Astrocyte of the spinal cord (primary cell): ENCODE data around the gene PARP16.

Source experiments
- DNase-seq: peaks from one replicate; pipeline ENCODE4 v3.0.0; 2011; ENCODE audit warnings: low read depth, low spot score
- H3K4me3 ChIP-seq: 2 replicates; pipeline ENCODE4 v1.5.1; 2011; ENCODE audit warnings: low read depth, mild to moderate bottlenecking, low read length, moderate library complexity
- in situ Hi-C: cut with HindIII; loops from 2 replicates; pipeline ENCODE4 v1.10.0; 2017; ENCODE audit warnings: low sequenced_read_pairs
- TF ChIP-seq, protein P1 (sequence below): IDR thresholded peaks from 2 replicates; pipeline ENCODE4 v1.5.1; 2012; ENCODE audit warnings: low read depth, mild to moderate bottlenecking, low read length, inconsistent platforms

Gene PARP16, protein sequence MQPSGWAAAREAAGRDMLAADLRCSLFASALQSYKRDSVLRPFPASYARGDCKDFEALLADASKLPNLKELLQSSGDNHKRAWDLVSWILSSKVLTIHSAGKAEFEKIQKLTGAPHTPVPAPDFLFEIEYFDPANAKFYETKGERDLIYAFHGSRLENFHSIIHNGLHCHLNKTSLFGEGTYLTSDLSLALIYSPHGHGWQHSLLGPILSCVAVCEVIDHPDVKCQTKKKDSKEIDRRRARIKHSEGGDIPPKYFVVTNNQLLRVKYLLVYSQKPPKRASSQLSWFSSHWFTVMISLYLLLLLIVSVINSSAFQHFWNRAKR

DNA sequence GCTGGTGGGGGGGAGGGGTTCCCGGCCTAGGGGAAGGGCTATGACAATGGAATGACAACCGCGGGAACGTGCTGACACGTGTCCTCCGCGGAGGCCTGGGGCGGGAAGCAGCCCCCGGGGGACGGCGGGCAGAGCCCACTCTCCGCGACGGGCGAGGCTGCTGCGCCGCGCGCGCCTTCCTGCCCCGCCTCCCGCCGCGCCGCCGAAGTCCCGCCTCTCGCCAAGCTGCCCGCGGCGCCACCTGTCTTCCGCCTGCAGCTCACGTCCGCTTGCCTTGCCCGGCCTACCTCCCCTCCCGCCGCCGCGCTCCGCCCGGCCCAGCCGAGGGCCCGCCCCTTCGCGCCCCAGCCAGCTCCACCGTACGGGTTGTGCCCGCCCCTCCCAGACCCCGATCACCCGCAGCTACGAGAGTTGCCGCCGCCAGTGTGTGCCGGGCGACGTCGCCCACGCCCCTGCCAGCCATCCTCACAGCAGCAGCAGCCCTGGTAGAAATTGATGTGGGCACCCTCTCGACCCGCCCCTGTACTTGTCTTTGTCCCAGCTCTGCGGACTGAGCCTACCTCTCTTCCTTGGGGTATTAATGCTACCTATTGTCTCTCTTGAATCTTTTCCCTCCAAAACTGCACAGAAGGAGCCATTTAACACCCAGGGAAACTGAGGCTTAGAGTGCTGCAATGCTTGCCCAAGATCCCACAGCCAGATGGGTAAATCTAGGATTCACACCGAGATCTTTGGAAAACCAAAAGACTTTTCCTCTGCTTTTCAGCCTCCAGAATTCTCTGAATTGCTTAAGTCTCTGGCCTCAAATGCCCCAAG lies at the start of gene PARP16:
Gene PARP16, minus strand, starts transcription at position 180 of the 816 bp plus-strand sequence. CDS start 457 bp downstream, outside the sequence.
- peak; percentile 76 for DNase-seq
- H3K4me3 ChIP-seq: peak within 1 kb of the TSS; percentile 65
- in situ Hi-C loops: no loop called here
- TF ChIP-seq, protein P1, sequence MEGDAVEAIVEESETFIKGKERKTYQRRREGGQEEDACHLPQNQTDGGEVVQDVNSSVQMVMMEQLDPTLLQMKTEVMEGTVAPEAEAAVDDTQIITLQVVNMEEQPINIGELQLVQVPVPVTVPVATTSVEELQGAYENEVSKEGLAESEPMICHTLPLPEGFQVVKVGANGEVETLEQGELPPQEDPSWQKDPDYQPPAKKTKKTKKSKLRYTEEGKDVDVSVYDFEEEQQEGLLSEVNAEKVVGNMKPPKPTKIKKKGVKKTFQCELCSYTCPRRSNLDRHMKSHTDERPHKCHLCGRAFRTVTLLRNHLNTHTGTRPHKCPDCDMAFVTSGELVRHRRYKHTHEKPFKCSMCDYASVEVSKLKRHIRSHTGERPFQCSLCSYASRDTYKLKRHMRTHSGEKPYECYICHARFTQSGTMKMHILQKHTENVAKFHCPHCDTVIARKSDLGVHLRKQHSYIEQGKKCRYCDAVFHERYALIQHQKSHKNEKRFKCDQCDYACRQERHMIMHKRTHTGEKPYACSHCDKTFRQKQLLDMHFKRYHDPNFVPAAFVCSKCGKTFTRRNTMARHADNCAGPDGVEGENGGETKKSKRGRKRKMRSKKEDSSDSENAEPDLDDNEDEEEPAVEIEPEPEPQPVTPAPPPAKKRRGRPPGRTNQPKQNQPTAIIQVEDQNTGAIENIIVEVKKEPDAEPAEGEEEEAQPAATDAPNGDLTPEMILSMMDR: peak; percentile 33

DNA sequence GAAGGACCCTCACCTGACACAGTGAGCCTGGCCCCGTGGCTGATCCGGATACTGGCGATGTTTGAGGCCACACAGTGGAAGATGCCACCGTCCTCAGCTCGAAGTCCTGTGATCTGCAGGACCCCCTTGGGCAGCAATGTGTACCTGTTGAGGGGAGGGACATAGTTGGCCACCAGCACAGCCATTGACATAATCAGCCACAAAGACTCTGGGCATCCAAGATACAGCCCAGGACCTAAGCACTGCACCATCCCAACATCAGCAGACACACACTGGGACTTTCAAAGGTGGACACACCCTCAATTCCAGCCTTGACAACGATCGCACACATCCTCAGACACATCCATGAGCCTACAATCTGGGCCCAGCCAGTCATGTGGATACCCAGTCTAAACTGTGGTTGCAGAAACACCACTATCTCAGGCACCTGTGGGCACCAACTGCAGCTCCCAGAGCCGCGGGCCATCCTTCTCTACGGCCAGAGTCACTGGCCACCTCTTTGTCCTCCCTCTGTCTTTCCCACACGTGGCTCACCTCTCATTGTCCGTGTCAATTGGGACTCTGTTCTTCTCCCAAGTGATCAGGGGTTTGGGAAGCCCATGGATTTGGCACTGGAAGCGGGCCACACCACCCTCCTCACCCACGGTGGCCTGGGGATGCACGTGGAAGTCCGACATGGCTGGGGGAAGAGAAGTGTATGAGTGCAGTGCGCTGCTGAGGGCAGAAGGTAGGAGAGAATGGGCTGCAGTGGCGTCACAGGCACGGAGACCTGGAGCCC lies 48.8 kb upstream of the PARP16 start:
- in situ Hi-C loops: no loop called here
- TF ChIP-seq, protein P1: no peak
- H3K4me3 ChIP-seq: no peak overlapping the region
- DNase-seq: no peak

DNA sequence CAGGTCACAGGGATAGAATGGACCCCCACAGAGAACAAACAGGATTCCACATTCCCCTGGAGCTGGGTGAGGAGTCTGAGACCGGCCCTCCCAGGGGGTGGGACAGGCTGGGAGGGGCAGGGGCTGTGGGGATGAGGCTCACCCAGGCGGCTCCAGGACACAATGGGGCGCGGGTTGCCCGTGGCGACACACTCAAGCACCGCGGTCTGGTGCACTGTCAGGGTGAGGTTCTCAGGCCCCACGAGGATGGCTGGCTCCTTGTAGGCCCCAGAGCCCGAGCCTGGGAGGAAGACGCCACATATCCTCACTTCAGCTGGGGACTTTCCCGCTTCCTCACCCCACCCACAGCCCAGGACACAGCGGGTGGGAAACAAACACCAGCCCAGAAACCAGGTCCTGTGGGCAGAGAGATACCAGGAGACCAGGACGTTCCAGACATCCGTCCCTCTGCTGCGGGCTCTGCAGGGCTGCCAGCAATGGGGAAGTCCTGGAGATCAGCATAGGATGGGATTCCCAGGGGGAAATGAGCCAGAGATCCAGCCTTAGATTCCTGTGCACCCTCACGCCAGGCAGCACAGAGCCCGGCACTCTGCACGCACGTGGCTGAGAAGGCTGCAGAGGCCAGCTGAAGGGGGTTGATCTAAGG lies 48.0 kb upstream of the PARP16 start:
- no peak overlapping the region for H3K4me3 ChIP-seq
- TF ChIP-seq, protein P1: no peak
- DNase-seq: no peak
- in situ Hi-C loops: no loop called here

GRCh38 chr15:65333856-65334255 lies 47.2 kb upstream of the PARP16 start:
- in situ Hi-C loops: no loop called here
- no peak for DNase-seq
- H3K4me3 ChIP-seq: no peak overlapping the region
- TF ChIP-seq, protein P1: no peak

DNA sequence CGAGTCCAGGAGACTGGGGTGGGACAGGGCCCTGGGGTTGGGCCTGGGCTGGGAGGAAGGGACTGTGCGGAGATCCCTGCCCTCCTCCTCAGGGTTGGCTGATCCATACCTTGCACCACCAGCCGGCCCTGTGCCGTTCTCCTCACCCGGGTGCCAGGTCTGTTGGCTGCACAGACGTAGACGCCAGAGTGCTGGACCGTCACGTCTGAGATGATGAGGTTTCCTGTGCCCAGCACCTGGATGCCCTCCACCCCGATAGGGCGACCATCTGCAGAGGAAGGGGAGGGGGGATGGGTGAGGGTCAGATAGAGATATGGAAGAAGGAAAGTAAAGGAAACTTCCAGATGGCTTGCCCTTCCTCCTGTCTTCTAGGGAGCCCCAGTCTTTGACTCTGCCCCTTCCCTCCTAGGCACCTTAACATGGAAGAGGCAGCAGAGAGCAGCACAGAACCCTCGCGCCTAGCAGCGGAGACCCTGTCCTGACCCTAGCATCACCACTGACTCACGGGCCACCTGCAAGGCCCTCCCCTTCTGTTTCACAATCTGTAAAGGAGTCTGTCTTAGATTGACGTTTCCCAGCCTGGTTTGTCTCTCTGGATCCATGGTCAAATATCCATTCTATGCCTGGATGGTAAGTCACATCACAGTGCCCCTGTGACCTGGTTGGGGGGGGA lies 46.6 kb upstream of the PARP16 start:
- in situ Hi-C loops: no loop called here
- no peak for DNase-seq
- TF ChIP-seq, protein P1: no peak
- no peak overlapping the region for H3K4me3 ChIP-seq
